ENCODE data around the gene ACOX2. TPM values are rescaled to one million over a fixed set of nuclear protein-coding genes. Genes with fewer than 3 reads are reported as not detected.
A peak's percentile ranks its signal among the peaks of the same experiment; 100 is the strongest.

ACOX2 gene
- total and polyA plus RNA-seq, 5 donors from 2014 or later, result not detected

GRCh38 chr3:58502872-58503271, 34.1 kb downstream of the ACOX2 start:
- Mint-ChIP-seq H3K36me3 (peaks cover 20% of the 10 kb centered on the region), H3K27me3 (no peaks in the 10 kb centered on the region), H3K9me3 (no peaks in the 10 kb centered on the region), H3K27ac (no peak overlapping the region), H3K4me3 (no peak overlapping the region), H3K4me1 (peaks cover 5 to 28% (median 18%) of the 10 kb centered on the region in 4 donors)
- ATAC-seq (ENCODE audit: low read depth in 2 of 2), result no peak
- no peak for DNase-seq
- H3K36me3 ChIP-seq (ENCODE audit: control insufficient read depth, insufficient read depth, low read length), result peaks cover 11% of the 10 kb centered on the region
- no peak overlapping the region for H3K27ac ChIP-seq (ENCODE audit: insufficient read depth, low read length, poor library complexity, severe bottlenecking)
- H3K4me1 ChIP-seq (ENCODE audit: control insufficient read depth, insufficient read depth, low read length, poor library complexity, severe bottlenecking), result no peaks in the 10 kb centered on the region
- no peaks in the 10 kb centered on the region for H3K27me3 ChIP-seq (ENCODE audit: control insufficient read depth, insufficient read depth, low read length)
- no peaks in the 10 kb centered on the region for H3K9me3 ChIP-seq (ENCODE audit: control insufficient read depth in 2 of 2, low read length in 2 of 2)
- H3K4me3 ChIP-seq (ENCODE audit: low read depth, low read length), result no peak overlapping the region

- no peaks in the 10 kb centered on the region for H3K27me3 Mint-ChIP-seq
- Histone ChIP-seq H3K9me3 (ENCODE audit: control insufficient read depth in 2 of 2, low read length in 2 of 2) (no peaks in the 10 kb centered on the region), H3K4me3 (ENCODE audit: low read depth, low read length) (no peak overlapping the region), H3K36me3 (ENCODE audit: control insufficient read depth, insufficient read depth, low read length) (peaks cover 11% of the 10 kb centered on the region), H3K27me3 (ENCODE audit: control insufficient read depth, insufficient read depth, low read length) (no peaks in the 10 kb centered on the region), H3K4me1 (ENCODE audit: control insufficient read depth, insufficient read depth, low read length, poor library complexity, severe bottlenecking) (peaks cover 21% of the 10 kb centered on the region), H3K27ac (ENCODE audit: insufficient read depth, low read length, poor library complexity, severe bottlenecking) (no peak overlapping the region)
- H3K4me1 Mint-ChIP-seq, result peaks cover 44 to 73% (median 48%) of the 10 kb centered on the region in 4 donors
- no peak overlapping the region for H3K27ac Mint-ChIP-seq
- ATAC-seq (ENCODE audit: low read depth in 2 of 2), result no peak
- DNase-seq, result no peak
- H3K9me3 Mint-ChIP-seq, result no peaks in the 10 kb centered on the region
- peaks cover 20% of the 10 kb centered on the region for H3K36me3 Mint-ChIP-seq
- H3K4me3 Mint-ChIP-seq, result no peak overlapping the region
These were observed 39.9 kb downstream of the ACOX2 start for GRCh38 chr3:58497097-58497496.

DNA sequence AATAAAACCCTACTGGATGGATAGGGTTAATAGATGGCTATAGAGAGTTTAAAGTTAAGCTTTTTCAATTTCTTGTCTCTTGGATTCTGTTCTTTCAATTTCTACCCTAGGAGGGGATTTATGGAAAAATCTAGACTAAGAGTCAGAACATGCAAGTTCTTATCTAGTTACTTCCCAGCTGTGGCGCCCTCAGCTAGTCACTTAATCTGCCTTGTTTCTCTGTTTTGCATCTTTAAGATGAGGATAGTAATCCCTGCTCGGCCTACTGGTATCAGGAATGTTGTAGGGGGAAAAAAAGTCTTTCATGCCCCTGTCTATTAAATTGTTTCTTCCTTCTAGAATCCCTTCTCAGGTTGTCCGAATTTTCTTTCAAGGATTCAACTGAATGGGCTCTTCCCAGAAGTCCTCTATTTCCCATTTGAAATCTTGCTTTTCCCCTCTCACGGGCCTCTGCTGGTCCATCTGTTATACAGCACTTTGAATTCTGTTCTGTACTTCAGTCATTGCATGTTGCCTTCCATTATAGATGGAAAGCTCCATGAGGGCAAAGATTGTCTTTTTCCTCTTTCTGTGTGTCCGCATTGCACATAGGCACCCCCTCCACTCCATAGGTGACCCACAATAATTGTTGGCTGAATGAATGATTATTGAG, 40.7 kb downstream of the ACOX2 start:
- Mint-ChIP-seq H3K27me3 (no peaks in the 10 kb centered on the region), H3K27ac (no peak overlapping the region), H3K4me3 (peak overlapping the region in 1 of 4 donors; percentile 1), H3K36me3 (peaks cover 20% of the 10 kb centered on the region), H3K9me3 (no peaks in the 10 kb centered on the region), H3K4me1 (peaks cover 44 to 72% (median 46%) of the 10 kb centered on the region in 4 donors)
- no peak for DNase-seq
- Histone ChIP-seq H3K9me3 (ENCODE audit: control insufficient read depth in 2 of 2, low read length in 2 of 2) (no peaks in the 10 kb centered on the region), H3K27me3 (ENCODE audit: control insufficient read depth, insufficient read depth, low read length) (no peaks in the 10 kb centered on the region), H3K4me1 (ENCODE audit: control insufficient read depth, insufficient read depth, low read length, poor library complexity, severe bottlenecking) (peaks cover 23% of the 10 kb centered on the region), H3K27ac (ENCODE audit: insufficient read depth, low read length, poor library complexity, severe bottlenecking) (no peak overlapping the region), H3K4me3 (ENCODE audit: low read depth, low read length) (no peak overlapping the region), H3K36me3 (ENCODE audit: control insufficient read depth, insufficient read depth, low read length) (peaks cover 5% of the 10 kb centered on the region)
- ATAC-seq (ENCODE audit: low read depth in 2 of 2), result no peak

GRCh38 chr3:58495101-58495500, 41.9 kb downstream of the ACOX2 start:
- H3K36me3 Mint-ChIP-seq, result peaks cover 11% of the 10 kb centered on the region
- no peaks in the 10 kb centered on the region for H3K27me3 ChIP-seq (ENCODE audit: control insufficient read depth, insufficient read depth, low read length)
- peak overlapping the region; percentile 37 for H3K4me3 ChIP-seq (ENCODE audit: low read depth, low read length)
- H3K9me3 Mint-ChIP-seq, result no peaks in the 10 kb centered on the region
- no peak for ATAC-seq (ENCODE audit: low read depth in 2 of 2)
- H3K27ac ChIP-seq (ENCODE audit: insufficient read depth, low read length, poor library complexity, severe bottlenecking), result no peak overlapping the region
- peak overlapping the region in 2 of 4 donors; percentile 24 to 97 for H3K4me3 Mint-ChIP-seq
- H3K36me3 ChIP-seq (ENCODE audit: control insufficient read depth, insufficient read depth, low read length), result peaks cover 3% of the 10 kb centered on the region
- DNase-seq, result no peak
- H3K4me1 Mint-ChIP-seq, result peaks cover 41 to 74% (median 44%) of the 10 kb centered on the region in 4 donors
- no peaks in the 10 kb centered on the region for H3K27me3 Mint-ChIP-seq
- peaks cover 32% of the 10 kb centered on the region for H3K4me1 ChIP-seq (ENCODE audit: control insufficient read depth, insufficient read depth, low read length, poor library complexity, severe bottlenecking)
- H3K9me3 ChIP-seq (ENCODE audit: control insufficient read depth in 2 of 2, low read length in 2 of 2), result no peaks in the 10 kb centered on the region
- H3K27ac Mint-ChIP-seq, result no peak overlapping the region

DNA sequence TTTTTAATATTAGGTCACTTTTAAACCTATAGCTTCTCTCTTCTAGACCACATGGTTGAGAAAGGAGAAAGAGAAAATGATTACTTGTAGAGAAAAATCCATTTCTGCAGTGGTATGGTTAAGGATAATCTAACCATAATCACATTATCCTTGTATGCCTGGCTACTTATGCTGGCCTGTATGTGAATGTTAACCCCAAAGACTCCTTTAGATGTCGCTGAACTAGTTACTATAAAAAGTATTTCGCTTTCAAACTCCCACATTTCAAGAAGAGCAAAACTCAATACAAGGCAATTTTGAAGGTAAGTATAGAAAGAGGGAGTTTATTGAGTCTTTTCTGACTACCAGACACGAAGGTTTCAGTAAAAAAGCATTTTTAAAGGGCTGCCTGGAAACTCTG, 42.9 kb downstream of the ACOX2 start:
- Histone ChIP-seq H3K4me3 (ENCODE audit: low read depth, low read length) (peak overlapping the region; percentile 85), H3K9me3 (ENCODE audit: control insufficient read depth in 2 of 2, low read length in 2 of 2) (no peaks in the 10 kb centered on the region), H3K27ac (ENCODE audit: insufficient read depth, low read length, poor library complexity, severe bottlenecking) (no peak overlapping the region), H3K4me1 (ENCODE audit: control insufficient read depth, insufficient read depth, low read length, poor library complexity, severe bottlenecking) (peaks cover 32% of the 10 kb centered on the region), H3K36me3 (ENCODE audit: control insufficient read depth, insufficient read depth, low read length) (no peaks in the 10 kb centered on the region), H3K27me3 (ENCODE audit: control insufficient read depth, insufficient read depth, low read length) (no peaks in the 10 kb centered on the region)
- Mint-ChIP-seq H3K27me3 (no peaks in the 10 kb centered on the region), H3K9me3 (no peaks in the 10 kb centered on the region), H3K36me3 (peaks cover 7% of the 10 kb centered on the region), H3K27ac (peak overlapping the region in 2 of 3 donors; percentile 16 to 17), H3K4me1 (peaks cover 44 to 75% (median 48%) of the 10 kb centered on the region in 4 donors), H3K4me3 (peak overlapping the region; percentile 48 to 97 (median 92))
- ATAC-seq (ENCODE audit: low read depth in 2 of 2), result no peak
- DNase-seq, result no peak

- Histone ChIP-seq H3K4me1 (ENCODE audit: control insufficient read depth, insufficient read depth, low read length, poor library complexity, severe bottlenecking) (peaks cover 32% of the 10 kb centered on the region), H3K27ac (ENCODE audit: insufficient read depth, low read length, poor library complexity, severe bottlenecking) (peak overlapping the region; percentile 28), H3K4me3 (ENCODE audit: low read depth, low read length) (peak overlapping the region; percentile 85), H3K36me3 (ENCODE audit: control insufficient read depth, insufficient read depth, low read length) (no peaks in the 10 kb centered on the region), H3K9me3 (ENCODE audit: control insufficient read depth in 2 of 2, low read length in 2 of 2) (no peaks in the 10 kb centered on the region), H3K27me3 (ENCODE audit: control insufficient read depth, insufficient read depth, low read length) (no peaks in the 10 kb centered on the region)
- peaks cover 40 to 73% (median 46%) of the 10 kb centered on the region in 4 donors for H3K4me1 Mint-ChIP-seq
- H3K27me3 Mint-ChIP-seq, result peaks cover 5% of the 10 kb centered on the region
- peak overlapping the region; percentile 58 to 94 (median 86) for H3K27ac Mint-ChIP-seq
- H3K4me3 Mint-ChIP-seq, result peak overlapping the region; percentile 90 to 97 (median 96)
- DNase-seq (peak in 2 of 3 donors; percentile 29 to 63), ATAC-seq (ENCODE audit: low read depth in 2 of 2) (no peak)
- H3K9me3 Mint-ChIP-seq, result no peaks in the 10 kb centered on the region
- H3K36me3 Mint-ChIP-seq, result no peaks in the 10 kb centered on the region
These were observed 44.5 kb downstream of the ACOX2 start for GRCh38 chr3:58492494-58492905.

GRCh38 chr3:58491506-58492402, 45.2 kb downstream of the ACOX2 start, which contains the start of gene KCTD6:
KCTD6 (plus strand) TSS chr3:58492096; CDS start chr3:58498756, 6,660 bp downstream.
- Mint-ChIP-seq H3K36me3 (no peaks in the 10 kb centered on the region), H3K27ac (peak within 1 kb of the TSS; percentile 86 to 97 (median 95)), H3K4me3 (peak within 1 kb of the TSS; percentile 90 to 97 (median 96)), H3K27me3 (peaks cover 5% of the 10 kb centered on the region), H3K4me1 (peaks cover 39 to 66% (median 45%) of the 10 kb centered on the region in 4 donors), H3K9me3 (no peaks in the 10 kb centered on the region)
- H3K36me3 ChIP-seq (ENCODE audit: control insufficient read depth, insufficient read depth, low read length), result no peaks in the 10 kb centered on the region
- no peaks in the 10 kb centered on the region for H3K9me3 ChIP-seq (ENCODE audit: control insufficient read depth in 2 of 2, low read length in 2 of 2)
- peak within 1 kb of the TSS; percentile 85 for H3K4me3 ChIP-seq (ENCODE audit: low read depth, low read length)
- ATAC-seq (ENCODE audit: low read depth in 2 of 2) (peak; percentile 87), DNase-seq (peak; percentile 77 to 93 (median 85))
- H3K27me3 ChIP-seq (ENCODE audit: control insufficient read depth, insufficient read depth, low read length), result no peaks in the 10 kb centered on the region
- H3K4me1 ChIP-seq (ENCODE audit: control insufficient read depth, insufficient read depth, low read length, poor library complexity, severe bottlenecking), result peaks cover 32% of the 10 kb centered on the region
- peak within 1 kb of the TSS; percentile 58 for H3K27ac ChIP-seq (ENCODE audit: insufficient read depth, low read length, poor library complexity, severe bottlenecking)
